SK-N-SH (cell line): Measurements from ENCODE around the gene LCE1C.

Source experiments
- CTCF ChIP-seq: fragments of 200-600 bp; sonication (generic); IDR thresholded peaks from 2 replicates; pipeline ENCODE4 v1.6.1; 2017; ENCODE audit warnings: antibody characterized with exemption, mild to moderate bottlenecking, moderate library complexity
- EP300 ChIP-seq, 2 experiments: IDR thresholded peaks; 2 replicates each; pipeline versions ENCODE4 v1.4.0 to v1.6.1; 2012; ENCODE audit warnings: borderline replicate concordance in 1 of 2, low read depth in 1 of 2, low read length in 1 of 2
- GABPA ChIP-seq: IDR thresholded peaks from 2 replicates; pipeline ENCODE4 v1.4.0; 2012; ENCODE audit warnings: low read depth, mild to moderate bottlenecking
- MXI1 ChIP-seq: IDR thresholded peaks from 2 replicates; pipeline ENCODE4 v1.6.1; 2012; ENCODE audit warnings: mild to moderate bottlenecking, low read depth, low read length, improper control_type of control experiment
- NFIC ChIP-seq: IDR thresholded peaks from 2 replicates; pipeline ENCODE4 v1.4.0; 2012; ENCODE audit warnings: borderline replicate concordance
- PBX3 ChIP-seq: IDR thresholded peaks from 2 replicates; pipeline ENCODE4; 2012
- POLR2AphosphoS5 ChIP-seq: IDR thresholded peaks from 2 replicates; pipeline ENCODE4 v1.6.1; 2012; ENCODE audit warnings: low read depth, low read length
- RAD21 ChIP-seq: IDR thresholded peaks from 2 replicates; pipeline ENCODE4 v1.6.1; 2012; ENCODE audit warnings: mild to moderate bottlenecking, low read length
- RCOR1 ChIP-seq: fragments of 150-350 bp; IDR thresholded peaks from 2 replicates; pipeline ENCODE4 v1.6.1; 2017; ENCODE audit warnings: antibody characterized with exemption, low read length
- REST ChIP-seq: IDR thresholded peaks from 2 replicates; pipeline ENCODE4 v1.6.1; 2012; ENCODE audit warnings: mild to moderate bottlenecking, low read depth, low read length, moderate library complexity
- SIN3A ChIP-seq: IDR thresholded peaks from 2 replicates; pipeline ENCODE4 v1.6.1; 2012; ENCODE audit warnings: low read depth, mild to moderate bottlenecking, low read length, moderate library complexity, borderline replicate concordance
- SMC3 ChIP-seq: IDR thresholded peaks from 2 replicates; pipeline ENCODE4 v1.6.1; 2012; ENCODE audit warnings: low read depth, low read length, improper control_type of control experiment
- TAF1 ChIP-seq: IDR thresholded peaks from 2 replicates; pipeline ENCODE4 v1.6.1; 2012; ENCODE audit warnings: low read depth, mild to moderate bottlenecking, low read length, moderate library complexity, borderline replicate concordance
- ZBTB33 ChIP-seq: IDR thresholded peaks from 2 replicates; pipeline ENCODE4 v1.4.0; 2012; ENCODE audit warnings: low read depth, borderline replicate concordance

- TF ChIP-seq MXI1 (no peak), PBX3 (no peak), SIN3A (no peak), RAD21 (no peak), EP300 (IDR thresholded peaks at IDR 0.05; ENCODE audit: borderline replicate concordance in 1 of 2, low read depth in 1 of 2, low read length in 1 of 2) (no peak), REST (no peak), CTCF (no peak), ZBTB33 (no peak), RCOR1 (no peak), SMC3 (no peak), POLR2AphosphoS5 (no peak), NFIC (no peak), GABPA (no peak), TAF1 (no peak)
These were observed 47.8 kb downstream of the LCE1C start for GRCh38 chr1:152758636-152759035.
